ENCODE data around the gene TNPO2.

GRCh38 chr19:12731337-12731736 lies 7.6 kb upstream of the TNPO2 start:
- TF ChIP-seq, protein P1, sequence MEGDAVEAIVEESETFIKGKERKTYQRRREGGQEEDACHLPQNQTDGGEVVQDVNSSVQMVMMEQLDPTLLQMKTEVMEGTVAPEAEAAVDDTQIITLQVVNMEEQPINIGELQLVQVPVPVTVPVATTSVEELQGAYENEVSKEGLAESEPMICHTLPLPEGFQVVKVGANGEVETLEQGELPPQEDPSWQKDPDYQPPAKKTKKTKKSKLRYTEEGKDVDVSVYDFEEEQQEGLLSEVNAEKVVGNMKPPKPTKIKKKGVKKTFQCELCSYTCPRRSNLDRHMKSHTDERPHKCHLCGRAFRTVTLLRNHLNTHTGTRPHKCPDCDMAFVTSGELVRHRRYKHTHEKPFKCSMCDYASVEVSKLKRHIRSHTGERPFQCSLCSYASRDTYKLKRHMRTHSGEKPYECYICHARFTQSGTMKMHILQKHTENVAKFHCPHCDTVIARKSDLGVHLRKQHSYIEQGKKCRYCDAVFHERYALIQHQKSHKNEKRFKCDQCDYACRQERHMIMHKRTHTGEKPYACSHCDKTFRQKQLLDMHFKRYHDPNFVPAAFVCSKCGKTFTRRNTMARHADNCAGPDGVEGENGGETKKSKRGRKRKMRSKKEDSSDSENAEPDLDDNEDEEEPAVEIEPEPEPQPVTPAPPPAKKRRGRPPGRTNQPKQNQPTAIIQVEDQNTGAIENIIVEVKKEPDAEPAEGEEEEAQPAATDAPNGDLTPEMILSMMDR (IDR thresholded peaks at IDR 0.05; ENCODE audit: insufficient read depth, low read depth, low read length), result no peak
- TF ChIP-seq EZH2 (IDR thresholded peaks at IDR 0.05; ENCODE audit: insufficient read depth, low read length), result no peak

All from astrocyte (in vitro differentiated cells and primary cell).